Measurements from ENCODE around the gene PARD6B. TPM values are rescaled to one million over a fixed set of nuclear protein-coding genes. Genes with fewer than 3 reads are reported as not detected.
"Not testable (repeated sequence)": the region's sequence is repeated elsewhere in the genome, so short reads cannot be mapped to it uniquely, and the experiment has no call there.

PARD6B gene
- total RNA-seq, 2 experiments from 2014 or later, result 6.1 to 6.8 TPM

DNA sequence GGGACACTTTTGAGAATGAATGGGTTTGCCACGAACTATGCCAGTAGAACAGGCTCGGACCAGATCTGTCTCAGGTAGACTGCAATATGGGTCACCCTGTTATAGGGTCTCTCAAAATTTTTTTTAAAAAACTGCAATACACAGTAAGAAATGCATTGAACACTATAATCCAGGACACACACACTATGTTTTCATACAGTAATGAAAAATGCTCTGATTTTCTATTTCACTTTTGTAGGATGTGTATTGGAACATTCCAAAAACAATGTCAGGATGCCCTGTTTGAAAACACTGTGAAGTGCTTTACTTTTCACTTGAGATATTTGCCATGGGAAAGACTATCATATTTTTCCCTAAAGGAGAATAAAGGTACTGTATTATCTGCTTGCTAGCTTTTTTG, 25.1 kb downstream of the PARD6B start:
- Mint-ChIP-seq H3K27ac (no peak overlapping the region), H3K4me3 (no peak overlapping the region), H3K27me3 (peaks cover 2% of the 10 kb centered on the region), H3K9me3 (no peaks in the 10 kb centered on the region), H3K36me3 (no peaks in the 10 kb centered on the region), H3K4me1 (no peaks in the 10 kb centered on the region)
- POLR2A ChIA-PET, result no interaction called here
- ATAC-seq (ENCODE audit: low read depth) (no peak), DNase-seq (no peak)

DNA sequence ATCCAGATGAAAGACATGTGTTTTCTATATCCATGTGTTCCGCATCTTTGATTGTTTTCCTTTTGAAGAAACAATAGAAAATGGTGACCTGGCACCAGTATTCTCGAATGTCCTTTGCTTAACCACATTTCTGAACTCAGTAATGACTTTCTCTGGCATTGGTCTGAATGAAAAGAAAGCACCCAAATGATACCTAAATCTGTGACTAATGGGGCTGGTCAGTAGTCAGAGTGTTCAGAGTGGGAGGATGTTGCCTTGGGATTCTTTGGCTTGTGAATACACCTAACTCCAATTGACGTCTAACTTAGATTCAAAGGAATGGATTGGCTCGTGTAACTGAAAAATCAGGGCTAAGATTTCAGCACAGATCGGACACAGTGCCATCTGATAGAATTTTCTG, 27.1 kb downstream of the PARD6B start:
- POLR2A ChIA-PET, result no interaction called here

DNA sequence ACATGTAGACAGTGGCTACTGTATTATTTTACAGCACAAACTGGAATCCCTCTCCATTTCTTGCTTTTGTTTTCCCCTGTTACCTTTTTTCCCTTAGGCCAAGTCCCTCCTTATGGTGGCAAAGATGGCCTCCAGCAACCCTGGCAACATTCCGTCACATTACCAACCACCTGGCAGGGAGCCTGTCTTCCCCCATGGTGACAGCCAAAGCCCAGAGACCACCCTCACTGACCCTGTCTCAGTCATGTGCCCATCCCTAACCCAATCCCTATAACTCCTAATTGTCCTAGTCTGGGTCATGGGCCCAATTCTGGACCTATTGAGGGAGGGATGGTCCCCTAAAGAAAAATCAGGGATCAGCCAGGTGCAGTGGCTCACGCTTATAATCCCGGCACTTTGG, 27.6 kb downstream of the PARD6B start:
- ATAC-seq (ENCODE audit: low read depth), result no peak
- Mint-ChIP-seq H3K4me3 (no peak overlapping the region), H3K27ac (no peak overlapping the region), H3K36me3 (no peaks in the 10 kb centered on the region), H3K9me3 (no peaks in the 10 kb centered on the region), H3K27me3 (peaks cover 2% of the 10 kb centered on the region), H3K4me1 (no peaks in the 10 kb centered on the region)
- POLR2A ChIA-PET, result no interaction called here
- no peak for DNase-seq

More for the DNA sequence above, 27.1 kb downstream of the PARD6B start:
- Mint-ChIP-seq H3K27ac (no peak overlapping the region), H3K4me3 (no peak overlapping the region), H3K36me3 (no peaks in the 10 kb centered on the region), H3K27me3 (peaks cover 2% of the 10 kb centered on the region), H3K9me3 (no peaks in the 10 kb centered on the region), H3K4me1 (no peaks in the 10 kb centered on the region)
- ATAC-seq (ENCODE audit: low read depth) (no peak), DNase-seq (no peak)

DNA sequence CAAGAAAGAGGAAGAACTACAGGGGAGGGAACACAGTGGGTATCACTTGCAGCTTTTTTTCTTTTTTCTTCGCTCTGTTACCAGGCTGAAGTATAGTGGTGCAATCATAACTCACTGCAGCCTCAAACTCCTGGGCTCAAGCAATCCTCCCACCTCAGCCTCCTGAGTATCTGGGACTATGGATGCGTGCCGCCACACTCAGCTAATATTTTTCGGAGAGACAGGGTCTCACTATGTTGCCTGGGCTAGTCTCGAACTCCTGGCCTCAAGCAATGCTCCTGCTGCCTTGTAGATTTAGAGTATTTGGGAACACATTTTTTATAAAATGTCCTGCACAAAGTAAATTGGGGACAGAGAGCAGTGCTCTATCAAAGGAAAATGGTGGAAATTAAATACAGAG, 28.3 kb downstream of the PARD6B start:
- DNase-seq (no peak), ATAC-seq (ENCODE audit: low read depth) (no peak)
- Mint-ChIP-seq H3K4me3 (no peak overlapping the region), H3K36me3 (no peaks in the 10 kb centered on the region), H3K4me1 (no peaks in the 10 kb centered on the region), H3K9me3 (no peaks in the 10 kb centered on the region), H3K27ac (no peak overlapping the region), H3K27me3 (peaks cover 2% of the 10 kb centered on the region)
- POLR2A ChIA-PET, result no interaction called here

DNA sequence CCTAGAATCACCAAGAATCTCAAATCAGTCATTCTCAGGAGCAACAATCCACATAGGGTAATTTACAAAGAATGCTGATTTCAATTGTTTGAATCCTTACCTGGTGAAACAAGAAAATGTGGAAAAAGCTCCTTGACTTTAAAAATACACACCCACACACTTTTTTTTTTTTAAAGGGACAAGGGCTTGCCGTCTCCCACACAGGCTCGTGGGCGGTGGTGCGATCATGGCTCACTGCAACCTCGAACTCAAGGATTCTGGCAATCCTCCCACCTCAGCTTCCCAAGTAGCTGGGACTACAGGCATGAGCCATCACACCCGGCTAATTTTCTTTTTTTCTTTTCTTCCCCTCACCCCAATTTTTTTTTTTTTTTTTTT, 30.7 kb downstream of the PARD6B start:
- Mint-ChIP-seq H3K36me3 (no peaks in the 10 kb centered on the region), H3K27ac (no peak overlapping the region), H3K27me3 (no peaks in the 10 kb centered on the region), H3K4me1 (no peaks in the 10 kb centered on the region), H3K9me3 (no peaks in the 10 kb centered on the region), H3K4me3 (no peak overlapping the region)
- POLR2A ChIA-PET, result no interaction called here
- ATAC-seq (ENCODE audit: low read depth) (no peak), DNase-seq (no peak)

DNA sequence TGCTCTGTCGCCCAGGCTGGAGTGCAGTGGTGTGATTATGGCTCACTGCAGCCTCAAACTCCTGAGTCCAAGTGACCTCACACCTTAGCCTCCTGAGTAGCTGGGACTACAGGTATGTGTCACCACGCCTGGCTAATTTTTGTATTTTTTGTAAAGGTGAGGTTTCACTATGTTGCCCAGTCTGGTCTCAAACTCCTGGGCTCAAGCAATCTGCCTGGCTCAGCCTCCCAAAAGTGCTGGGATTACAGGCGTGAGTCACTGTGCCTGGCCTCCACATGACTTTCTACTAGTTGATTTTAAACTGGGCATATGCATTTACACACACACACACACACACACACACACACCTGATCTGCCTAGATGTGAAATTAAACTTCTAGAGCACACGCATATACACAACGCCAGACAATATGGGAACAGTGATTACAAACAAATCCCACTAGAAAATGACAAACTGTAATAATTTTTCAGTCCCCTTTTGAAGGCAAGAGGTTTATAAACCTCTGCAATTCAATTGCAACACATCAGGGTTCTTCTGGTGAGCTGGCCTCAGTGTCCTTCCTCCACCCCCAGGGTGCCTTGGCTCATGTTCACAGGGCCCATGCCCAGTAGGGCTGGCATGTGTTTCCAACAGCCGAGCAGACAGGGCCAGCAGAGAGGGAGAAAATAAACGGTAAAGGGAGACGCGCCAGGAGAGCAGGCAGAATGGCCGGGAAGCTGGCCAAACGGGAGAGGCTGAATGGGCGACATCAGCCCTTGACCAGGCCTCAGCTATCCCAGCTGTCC, 31.2 kb downstream of the PARD6B start:
- Mint-ChIP-seq H3K9me3 (no peaks in the 10 kb centered on the region), H3K4me1 (no peaks in the 10 kb centered on the region), H3K27ac (no peak overlapping the region), H3K36me3 (no peaks in the 10 kb centered on the region), H3K27me3 (peaks cover 2% of the 10 kb centered on the region), H3K4me3 (no peak overlapping the region)
- no peak for DNase-seq
- ATAC-seq (ENCODE audit: low read depth), result no peak
- POLR2A ChIA-PET, result no interaction called here

DNA sequence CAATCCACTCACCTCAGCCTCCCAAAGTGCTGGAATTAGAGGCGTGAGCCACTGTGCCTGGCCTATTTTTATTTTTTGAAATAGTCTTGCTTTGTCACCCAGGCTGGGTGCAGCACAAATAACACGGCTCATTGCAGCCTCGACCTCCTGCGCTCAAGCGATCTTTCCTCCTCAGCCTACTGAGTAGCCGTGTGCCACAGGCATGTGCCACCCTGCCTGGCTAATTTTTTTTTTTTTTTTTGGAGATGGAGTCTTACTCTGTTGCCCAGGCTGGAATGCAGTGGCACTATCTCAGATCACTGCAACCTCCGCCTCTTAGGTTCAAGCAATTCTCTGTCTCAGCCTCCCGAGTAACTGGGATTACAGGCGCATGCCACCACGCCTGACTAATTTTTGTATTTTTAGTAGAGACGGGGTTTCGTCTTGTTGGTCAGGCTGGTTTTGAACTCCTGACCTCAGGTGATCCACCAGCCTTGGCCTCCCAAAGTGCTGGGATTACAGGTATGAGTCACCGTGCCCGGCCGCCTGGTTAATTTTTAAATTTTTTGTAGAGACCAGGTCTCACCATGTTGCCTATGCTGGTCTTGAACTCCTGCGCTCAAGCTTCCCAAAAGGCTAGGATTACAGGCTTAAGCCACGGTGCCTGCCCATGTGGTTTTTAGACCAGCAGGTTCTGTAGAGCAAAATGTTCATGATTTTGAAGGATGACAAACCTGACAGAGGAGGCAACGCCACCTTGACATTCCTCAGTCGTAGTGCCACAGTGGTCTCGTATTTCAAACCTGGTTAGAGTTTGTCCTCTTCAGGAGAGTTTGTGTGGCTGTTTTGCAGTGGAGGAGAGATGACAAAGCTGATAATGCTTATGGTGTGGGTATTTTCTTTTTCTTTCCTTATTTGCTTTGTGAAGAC, 32.4 kb downstream of the PARD6B start:
- POLR2A ChIA-PET; DNase-seq; ATAC-seq (ENCODE audit: low read depth); H3K4me1 Mint-ChIP-seq; H3K4me3 Mint-ChIP-seq; H3K27me3 Mint-ChIP-seq; H3K27ac Mint-ChIP-seq; H3K36me3 Mint-ChIP-seq; H3K9me3 Mint-ChIP-seq: not testable (repeated sequence)

DNA sequence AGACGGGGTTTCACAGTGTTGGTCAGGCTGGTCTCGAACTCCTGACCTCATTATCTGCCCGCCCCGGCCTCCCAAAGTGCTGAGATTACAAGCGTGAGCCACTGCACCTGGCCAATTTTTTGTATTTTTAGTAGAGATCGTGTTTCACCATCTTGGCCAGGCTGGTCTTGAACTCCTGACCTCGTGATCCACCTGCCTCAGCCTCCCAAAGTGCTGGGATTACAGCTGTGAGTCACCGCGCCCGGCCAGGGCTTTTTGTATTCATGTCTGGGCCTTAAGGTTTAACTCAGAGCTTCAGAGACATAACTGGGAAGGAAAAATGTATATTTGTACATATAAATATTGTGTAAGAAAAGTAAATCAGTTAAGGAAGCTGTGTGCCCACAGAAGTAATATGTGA, 33.9 kb downstream of the PARD6B start:
- H3K4me3 Mint-ChIP-seq; H3K27ac Mint-ChIP-seq; H3K36me3 Mint-ChIP-seq; H3K4me1 Mint-ChIP-seq; H3K9me3 Mint-ChIP-seq; DNase-seq; H3K27me3 Mint-ChIP-seq; ATAC-seq (ENCODE audit: low read depth); POLR2A ChIA-PET: not testable (repeated sequence)

DNA sequence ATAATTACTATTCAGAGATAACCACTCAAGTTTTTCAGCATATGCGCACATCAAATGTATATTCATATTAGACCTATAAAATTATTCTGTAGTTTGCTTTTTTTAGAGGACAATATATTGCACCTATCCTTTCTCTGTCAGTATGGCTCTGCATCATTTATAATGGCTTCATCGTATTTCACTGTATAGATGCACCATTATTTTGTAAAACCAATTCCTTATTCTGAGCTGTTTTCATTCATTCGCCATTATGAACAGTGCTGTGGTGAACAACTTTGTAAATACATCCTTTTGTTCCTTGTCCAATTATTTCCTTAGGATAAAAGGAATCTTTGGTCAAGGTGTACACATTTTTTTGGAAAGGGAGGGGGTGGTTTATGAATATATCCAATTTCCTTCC, 34.3 kb downstream of the PARD6B start:
- H3K36me3 Mint-ChIP-seq, result no peaks in the 10 kb centered on the region
- H3K4me3 Mint-ChIP-seq, result no peak overlapping the region
- no peaks in the 10 kb centered on the region for H3K4me1 Mint-ChIP-seq
- ATAC-seq (ENCODE audit: low read depth) (no peak), DNase-seq (no peak)
- peaks cover 2% of the 10 kb centered on the region for H3K27me3 Mint-ChIP-seq
- no peaks in the 10 kb centered on the region for H3K9me3 Mint-ChIP-seq
- POLR2A ChIA-PET, result interaction anchor here (0.6 kb wide), 1 partner anchor 142 kb away, joined by 4 read pairs; no protein-coding TSS in a partner anchor
- H3K27ac Mint-ChIP-seq, result no peak overlapping the region

DNA sequence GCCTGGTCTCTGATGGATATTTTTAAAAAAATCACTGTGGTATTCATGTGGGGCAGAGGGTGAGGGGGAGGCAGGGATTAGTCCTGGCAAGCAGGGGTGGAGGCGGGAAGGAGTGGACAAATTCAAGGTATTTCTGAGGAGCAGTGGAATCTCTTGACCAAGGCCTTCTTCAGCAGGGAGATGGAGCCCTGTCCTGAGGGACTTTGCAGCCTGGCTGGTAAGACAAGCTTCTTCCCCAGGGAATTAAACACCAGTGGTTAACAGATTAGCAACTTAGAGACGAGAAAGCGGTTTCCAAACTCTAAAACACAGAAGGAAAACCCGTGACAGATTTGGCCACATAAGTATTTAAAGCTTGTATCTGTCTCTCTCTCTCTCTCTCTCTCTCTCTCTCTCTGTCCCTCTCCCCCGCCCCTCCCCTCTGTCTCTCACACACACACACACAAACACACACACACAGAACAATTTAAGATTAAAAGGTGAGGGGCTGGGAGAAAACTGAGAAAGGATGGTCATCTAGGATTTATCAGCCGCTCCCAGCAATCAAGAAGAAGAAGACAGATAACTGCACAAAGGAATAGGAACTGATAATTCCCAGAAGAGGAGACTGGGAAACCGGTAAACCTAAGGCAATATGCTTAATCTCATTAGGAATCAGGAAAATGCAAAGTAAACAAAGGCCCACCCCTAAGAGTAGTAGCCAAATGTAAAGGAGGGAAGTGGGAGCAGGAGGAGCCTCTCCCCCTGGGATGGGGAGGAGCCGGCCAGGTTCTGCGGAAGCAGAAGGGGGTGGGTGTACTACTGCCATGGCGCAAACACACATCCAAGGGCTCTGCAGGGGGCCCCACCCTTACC, 35.8 kb downstream of the PARD6B start:
- POLR2A ChIA-PET; H3K9me3 Mint-ChIP-seq; H3K36me3 Mint-ChIP-seq; ATAC-seq (ENCODE audit: low read depth); H3K27me3 Mint-ChIP-seq; H3K27ac Mint-ChIP-seq; H3K4me3 Mint-ChIP-seq; H3K4me1 Mint-ChIP-seq; DNase-seq: not testable (repeated sequence)

DNA sequence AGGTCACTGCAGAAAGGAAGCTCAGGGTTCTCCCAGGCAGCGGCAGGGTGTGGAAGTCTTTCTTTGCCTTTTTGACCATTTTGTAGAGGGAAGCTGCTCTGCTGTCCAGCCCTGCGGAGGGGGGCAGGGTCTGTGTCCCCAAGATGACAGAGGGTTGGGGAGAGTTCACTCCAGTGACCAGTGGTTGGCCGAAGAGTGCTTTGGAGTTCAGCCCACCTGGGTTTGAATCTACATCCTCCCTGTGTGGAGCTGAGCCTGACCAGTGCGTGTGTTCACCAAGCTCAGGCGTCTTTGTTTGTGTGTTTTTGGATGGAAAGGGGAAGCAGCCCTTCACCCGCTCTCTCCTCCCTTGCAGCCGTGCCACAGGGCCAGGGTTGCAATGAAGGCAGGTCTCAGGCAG, 37.6 kb downstream of the PARD6B start:
- H3K27me3 Mint-ChIP-seq; DNase-seq; H3K4me1 Mint-ChIP-seq; H3K9me3 Mint-ChIP-seq; POLR2A ChIA-PET; H3K36me3 Mint-ChIP-seq; H3K27ac Mint-ChIP-seq; ATAC-seq (ENCODE audit: low read depth); H3K4me3 Mint-ChIP-seq: not testable (repeated sequence)

DNA sequence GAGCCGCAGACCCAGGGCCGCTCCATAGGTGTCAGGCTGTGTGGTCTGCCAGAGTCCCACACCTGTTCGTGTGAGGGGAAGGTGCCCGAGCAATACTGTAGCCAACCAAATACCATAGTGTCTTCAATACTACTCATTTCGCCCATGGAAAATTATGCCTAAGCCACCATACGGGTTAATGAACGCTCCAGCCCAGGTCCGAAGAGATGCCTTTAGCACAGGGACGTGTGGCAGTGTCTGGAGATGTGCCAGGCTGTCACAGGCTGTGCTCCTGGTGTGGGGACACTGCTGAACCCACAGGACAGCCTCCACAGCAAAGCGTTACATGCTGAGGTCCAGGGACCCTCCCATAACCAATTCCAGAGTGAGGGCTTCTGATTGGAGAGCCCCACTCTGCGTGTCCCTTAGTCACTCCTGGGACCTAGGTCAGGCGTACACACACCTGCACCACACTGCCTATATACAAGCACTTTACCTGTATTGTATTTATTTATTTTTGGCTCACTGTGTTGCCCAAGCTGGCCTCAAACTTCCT, 38.2 kb downstream of the PARD6B start:
- ATAC-seq (ENCODE audit: low read depth); H3K27ac Mint-ChIP-seq; H3K9me3 Mint-ChIP-seq; H3K4me1 Mint-ChIP-seq; H3K27me3 Mint-ChIP-seq; H3K4me3 Mint-ChIP-seq; DNase-seq; POLR2A ChIA-PET; H3K36me3 Mint-ChIP-seq: not testable (repeated sequence)

DNA sequence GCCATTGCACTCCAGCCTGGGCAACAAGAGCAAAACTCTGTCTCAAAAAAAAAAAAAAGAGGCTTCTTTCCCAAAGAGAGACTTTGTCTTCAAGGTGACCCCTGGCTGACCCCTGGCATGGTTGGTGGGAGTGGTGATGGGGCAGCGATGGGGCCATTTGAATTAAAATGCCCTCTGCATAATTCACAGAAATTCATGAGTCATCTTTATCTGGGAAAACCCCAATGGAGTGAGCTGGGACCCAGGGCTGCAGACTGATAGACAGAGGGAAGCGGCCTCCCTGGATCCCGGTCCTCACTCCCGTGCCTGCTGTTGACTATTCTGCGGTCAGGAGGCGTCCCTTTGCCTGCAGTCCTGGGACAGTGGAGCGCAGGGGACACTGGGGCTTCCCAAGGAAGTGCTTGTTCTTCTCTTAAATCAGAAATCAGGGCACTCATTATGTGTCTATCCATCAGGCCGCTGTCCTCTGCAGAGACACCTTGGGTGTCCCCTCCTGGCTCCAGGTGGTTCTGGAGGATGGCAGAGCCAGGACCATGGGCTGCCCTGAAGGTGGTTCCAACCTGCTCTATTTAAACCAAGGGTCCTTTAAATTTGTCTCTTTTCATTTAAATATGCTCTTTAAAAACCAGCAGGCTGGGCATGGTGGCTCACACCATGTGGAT, 40.2 kb downstream of the PARD6B start:
- H3K36me3 Mint-ChIP-seq; H3K4me3 Mint-ChIP-seq; H3K27ac Mint-ChIP-seq; ATAC-seq (ENCODE audit: low read depth); H3K9me3 Mint-ChIP-seq; H3K27me3 Mint-ChIP-seq; H3K4me1 Mint-ChIP-seq; POLR2A ChIA-PET; DNase-seq: not testable (repeated sequence)
